ENCODE results near the gene TOX2.

TOX2 gene

GRCh38 chr20:44065401-44066340 lies 151.0 kb downstream of the TOX2 start:
- H3K4me1 ChIP-seq (ENCODE audit: control insufficient read depth, insufficient read depth, low read length), result no peaks in the 10 kb centered on the region
- H3K9me3 ChIP-seq (ENCODE audit: control insufficient read depth, low read length), result no peaks in the 10 kb centered on the region
- no peaks in the 10 kb centered on the region for H3K36me3 ChIP-seq (ENCODE audit: control insufficient read depth, insufficient read depth, low read length)
- no peak overlapping the region for H3K9ac ChIP-seq (ENCODE audit: low read length)
- peaks cover 3% of the 10 kb centered on the region for H3K27me3 ChIP-seq (ENCODE audit: control insufficient read depth, insufficient read depth, low read length)
- H3K4me3 ChIP-seq (ENCODE audit: low read length), result no peak overlapping the region

- Histone ChIP-seq H3K4me3 (ENCODE audit: low read length) (no peak overlapping the region), H3K9me3 (ENCODE audit: control insufficient read depth, low read length) (no peaks in the 10 kb centered on the region), H3K4me1 (ENCODE audit: control insufficient read depth, insufficient read depth, low read length) (no peaks in the 10 kb centered on the region), H3K36me3 (ENCODE audit: control insufficient read depth, insufficient read depth, low read length) (no peaks in the 10 kb centered on the region), H3K27me3 (ENCODE audit: control insufficient read depth, insufficient read depth, low read length) (peaks cover 3% of the 10 kb centered on the region), H3K9ac (ENCODE audit: low read length) (no peak overlapping the region)
These were observed 152.3 kb downstream of the TOX2 start for GRCh38 chr20:44066645-44067606.

GRCh38 chr20:44067650-44068081 lies 153.0 kb downstream of the TOX2 start:
- no peaks in the 10 kb centered on the region for H3K36me3 ChIP-seq (ENCODE audit: control insufficient read depth, insufficient read depth, low read length)
- H3K9ac ChIP-seq (ENCODE audit: low read length), result no peak overlapping the region
- H3K27me3 ChIP-seq (ENCODE audit: control insufficient read depth, insufficient read depth, low read length), result peaks cover 3% of the 10 kb centered on the region
- H3K4me1 ChIP-seq (ENCODE audit: control insufficient read depth, insufficient read depth, low read length), result no peaks in the 10 kb centered on the region
- H3K9me3 ChIP-seq (ENCODE audit: control insufficient read depth, low read length), result no peaks in the 10 kb centered on the region
- no peak overlapping the region for H3K4me3 ChIP-seq (ENCODE audit: low read length)

- no peak overlapping the region for H3K4me3 ChIP-seq (ENCODE audit: low read length)
- H3K9ac ChIP-seq (ENCODE audit: low read length), result no peak overlapping the region
- no peaks in the 10 kb centered on the region for H3K36me3 ChIP-seq (ENCODE audit: control insufficient read depth, insufficient read depth, low read length)
- no peaks in the 10 kb centered on the region for H3K4me1 ChIP-seq (ENCODE audit: control insufficient read depth, insufficient read depth, low read length)
- peaks cover 3% of the 10 kb centered on the region for H3K27me3 ChIP-seq (ENCODE audit: control insufficient read depth, insufficient read depth, low read length)
- H3K9me3 ChIP-seq (ENCODE audit: control insufficient read depth, low read length), result no peaks in the 10 kb centered on the region
These were observed 153.9 kb downstream of the TOX2 start for GRCh38 chr20:44068316-44069201.

GRCh38 chr20:44069203-44070011 lies 154.8 kb downstream of the TOX2 start:
- Histone ChIP-seq H3K4me3 (ENCODE audit: low read length) (no peak overlapping the region), H3K9ac (ENCODE audit: low read length) (no peak overlapping the region), H3K9me3 (ENCODE audit: control insufficient read depth, low read length) (no peaks in the 10 kb centered on the region)

GRCh38 chr20:44070139-44070900 lies 155.7 kb downstream of the TOX2 start:
- Histone ChIP-seq H3K4me1 (ENCODE audit: control insufficient read depth, insufficient read depth, low read length) (no peaks in the 10 kb centered on the region), H3K36me3 (ENCODE audit: control insufficient read depth, insufficient read depth, low read length) (no peaks in the 10 kb centered on the region), H3K9me3 (ENCODE audit: control insufficient read depth, low read length) (no peaks in the 10 kb centered on the region), H3K9ac (ENCODE audit: low read length) (no peak overlapping the region), H3K27me3 (ENCODE audit: control insufficient read depth, insufficient read depth, low read length) (peaks cover 3% of the 10 kb centered on the region), H3K4me3 (ENCODE audit: low read length) (no peak overlapping the region)

More at GRCh38 chr20:44069203-44070011, 154.8 kb downstream of the TOX2 start:
- Histone ChIP-seq H3K27me3 (ENCODE audit: control insufficient read depth, insufficient read depth, low read length) (peaks cover 3% of the 10 kb centered on the region), H3K4me1 (ENCODE audit: control insufficient read depth, insufficient read depth, low read length) (no peaks in the 10 kb centered on the region), H3K36me3 (ENCODE audit: control insufficient read depth, insufficient read depth, low read length) (no peaks in the 10 kb centered on the region)

GRCh38 chr20:44071057-44071456 lies 156.4 kb downstream of the TOX2 start:
- Histone ChIP-seq H3K27me3 (ENCODE audit: control insufficient read depth, insufficient read depth, low read length) (peaks cover 3% of the 10 kb centered on the region), H3K9ac (ENCODE audit: low read length) (no peak overlapping the region), H3K9me3 (ENCODE audit: control insufficient read depth, low read length) (no peaks in the 10 kb centered on the region), H3K4me1 (ENCODE audit: control insufficient read depth, insufficient read depth, low read length) (no peaks in the 10 kb centered on the region), H3K36me3 (ENCODE audit: control insufficient read depth, insufficient read depth, low read length) (no peaks in the 10 kb centered on the region), H3K4me3 (ENCODE audit: low read length) (no peak overlapping the region)

- Histone ChIP-seq H3K27me3 (ENCODE audit: control insufficient read depth, insufficient read depth, low read length) (peaks cover under 1% of the 10 kb centered on the region), H3K9me3 (ENCODE audit: control insufficient read depth, low read length) (no peaks in the 10 kb centered on the region)
These were observed 157.0 kb downstream of the TOX2 start for GRCh38 chr20:44071526-44072111.

GRCh38 chr20:44072384-44072783 lies 157.7 kb downstream of the TOX2 start:
- no peaks in the 10 kb centered on the region for H3K36me3 ChIP-seq (ENCODE audit: control insufficient read depth, insufficient read depth, low read length)
- H3K9ac ChIP-seq (ENCODE audit: low read length), result no peak overlapping the region
- no peaks in the 10 kb centered on the region for H3K4me1 ChIP-seq (ENCODE audit: control insufficient read depth, insufficient read depth, low read length)
- no peak overlapping the region for H3K4me3 ChIP-seq (ENCODE audit: low read length)
- H3K27me3 ChIP-seq (ENCODE audit: control insufficient read depth, insufficient read depth, low read length), result no peaks in the 10 kb centered on the region
- no peaks in the 10 kb centered on the region for H3K9me3 ChIP-seq (ENCODE audit: control insufficient read depth, low read length)

More at GRCh38 chr20:44071526-44072111, 157.0 kb downstream of the TOX2 start:
- Histone ChIP-seq H3K4me3 (ENCODE audit: low read length) (no peak overlapping the region), H3K36me3 (ENCODE audit: control insufficient read depth, insufficient read depth, low read length) (no peaks in the 10 kb centered on the region), H3K4me1 (ENCODE audit: control insufficient read depth, insufficient read depth, low read length) (no peaks in the 10 kb centered on the region), H3K9ac (ENCODE audit: low read length) (no peak overlapping the region)

GRCh38 chr20:44073011-44073674 lies 158.5 kb downstream of the TOX2 start:
- Histone ChIP-seq H3K36me3 (ENCODE audit: control insufficient read depth, insufficient read depth, low read length) (no peaks in the 10 kb centered on the region), H3K4me3 (ENCODE audit: low read length) (no peak overlapping the region), H3K9me3 (ENCODE audit: control insufficient read depth, low read length) (no peaks in the 10 kb centered on the region), H3K9ac (ENCODE audit: low read length) (no peak overlapping the region), H3K4me1 (ENCODE audit: control insufficient read depth, insufficient read depth, low read length) (no peaks in the 10 kb centered on the region), H3K27me3 (ENCODE audit: control insufficient read depth, insufficient read depth, low read length) (no peaks in the 10 kb centered on the region)

All from mucosa of stomach (tissue), 1 donor.